Choroid plexus epithelial cell (primary cell): ENCODE measurements around the gene COL6A3.

Source experiments
- DNase-seq: peaks from one replicate; pipeline ENCODE4 v3.0.0-alpha.2; 2010; ENCODE audit warnings: low read depth
- H3K4me3 ChIP-seq: 2 replicates; pipeline ENCODE4 v1.5.1; 2011; ENCODE audit warnings: low read depth, mild to moderate bottlenecking, control low read depth, low read length, moderate library complexity
- CTCF ChIP-seq: conservative IDR thresholded peaks from 2 replicates; pipeline ENCODE4 v1.5.1; 2011; ENCODE audit warnings: low read depth, mild to moderate bottlenecking, control low read depth, inconsistent platforms, low read length, moderate library complexity

COL6A3 gene

GRCh38 chr2:237294460-237294859 is 119.5 kb downstream of the COL6A3 start:
- no peak overlapping the region for H3K4me3 ChIP-seq
- no peak for DNase-seq
- no peak for TF ChIP-seq CTCF

- H3K4me3 ChIP-seq, result no peak overlapping the region
- DNase-seq, result no peak
- no peak for TF ChIP-seq CTCF
These were observed 120.0 kb downstream of the COL6A3 start for GRCh38 chr2:237293978-237294377.

GRCh38 chr2:237291138-237291792 is 122.7 kb downstream of the COL6A3 start:
- DNase-seq, result peak; percentile 100
- no peak overlapping the region for H3K4me3 ChIP-seq
- no peak for TF ChIP-seq CTCF

GRCh38 chr2:237290261-237290660 is 123.7 kb downstream of the COL6A3 start:
- DNase-seq, result no peak

GRCh38 chr2:237289139-237289538 is 124.8 kb downstream of the COL6A3 start:
- no peak overlapping the region for H3K4me3 ChIP-seq
- no peak for TF ChIP-seq CTCF
- DNase-seq, result no peak

More at GRCh38 chr2:237290261-237290660, 123.7 kb downstream of the COL6A3 start:
- no peak overlapping the region for H3K4me3 ChIP-seq
- TF ChIP-seq CTCF, result no peak

- TF ChIP-seq CTCF, result no peak
- peak; percentile 79 for DNase-seq
- H3K4me3 ChIP-seq, result no peak overlapping the region
These were observed 126.1 kb downstream of the COL6A3 start for GRCh38 chr2:237287872-237288271.
